ENCODE results near the gene NCCRP1. TPM values are rescaled to one million over a fixed set of nuclear protein-coding genes. Genes with fewer than 3 reads are reported as not detected.

Gene NCCRP1
- total and polyA plus RNA-seq, 2 donors (not counting 1 experiment from before 2014, with no cell fraction given): not detected

DNA sequence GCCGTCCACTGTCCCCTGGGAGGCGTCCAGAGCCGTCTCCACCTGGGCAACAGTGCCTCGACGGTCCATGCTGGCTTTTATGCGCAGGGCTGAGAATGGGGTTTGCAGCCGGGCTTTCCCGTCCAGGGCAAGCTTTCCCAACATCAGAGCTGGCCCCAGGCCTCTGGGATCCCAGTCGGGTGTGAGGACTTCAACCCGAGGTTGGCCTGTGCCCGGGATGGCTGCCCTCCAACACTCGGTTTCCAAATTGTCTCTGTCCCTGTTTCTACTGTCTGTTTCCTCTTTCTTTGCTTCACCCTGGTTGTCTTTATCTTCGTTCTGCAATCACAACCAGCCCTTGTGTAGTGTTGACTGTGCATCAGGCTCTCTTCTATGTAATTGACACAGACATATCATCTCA lies 52.0 kb downstream of the NCCRP1 start, which contains the start of gene IFNL4:
IFNL4 (minus strand) TSS at position 51 of the 400 bp plus-strand sequence.
- no peak within 1 kb of the TSS for H3K4me2 ChIP-seq (ENCODE audit: extremely low read depth, insufficient read depth, low read length)

DNA sequence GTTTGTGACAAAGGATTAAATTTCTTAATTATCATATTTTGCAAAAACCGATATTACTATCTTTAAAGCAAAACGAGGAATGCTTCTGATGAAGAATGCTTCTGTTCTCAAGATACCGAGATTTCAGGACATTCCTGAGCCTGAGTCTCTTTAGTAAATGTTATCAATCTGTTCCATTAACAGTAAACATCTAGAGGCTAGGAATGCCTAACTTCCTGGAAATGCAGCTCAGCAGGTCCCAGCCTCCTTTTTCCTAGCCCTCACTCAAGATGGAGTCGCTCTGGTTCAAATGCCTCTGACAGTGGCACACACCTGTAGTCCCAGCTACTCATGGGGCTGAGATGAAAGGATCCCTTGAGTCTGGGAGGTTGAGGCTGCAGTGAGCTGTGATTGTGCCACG lies 54.3 kb downstream of the NCCRP1 start:
- Histone ChIP-seq H3K27ac (ENCODE audit: insufficient read depth, low read length) (no peak overlapping the region), H3K36me3 (ENCODE audit: control insufficient read depth, insufficient read depth, low read length) (no peaks in the 10 kb centered on the region), H4K20me1 (ENCODE audit: control insufficient read depth, extremely low read depth, insufficient read depth, low read length) (no peaks in the 10 kb centered on the region), H3K27me3 (ENCODE audit: control insufficient read depth, insufficient read depth, low read length) (peaks cover 33% of the 10 kb centered on the region), H3K4me2 (ENCODE audit: extremely low read depth, insufficient read depth, low read length) (no peak overlapping the region), H3K9ac (ENCODE audit: insufficient read depth, low read length) (no peak overlapping the region), H3K4me3 (replicated peaks in 1 of 4; ENCODE audit: control extremely low read depth in 1 of 4, insufficient read depth in 1 of 4, low read depth in 3 of 4, low read length in 4 of 4) (no peak overlapping the region), H3K9me3 (ENCODE audit: control insufficient read depth, insufficient read depth, low read depth, low read length) (no peaks in the 10 kb centered on the region), H3K4me1 (ENCODE audit: control insufficient read depth, extremely low read depth, insufficient read depth, low read length) (no peaks in the 10 kb centered on the region), H2AFZ (ENCODE audit: low read length) (no peak overlapping the region), H3K79me2 (ENCODE audit: control insufficient read depth, insufficient read depth, low read length) (no peaks in the 10 kb centered on the region)
- no peak for DNase-seq (ENCODE audit: low read depth in 2 of 2)
- TF ChIP-seq EZH2 (IDR thresholded peaks at IDR 0.05; ENCODE audit: low read length, missing control alignments): no peak
- TF ChIP-seq, protein P1, sequence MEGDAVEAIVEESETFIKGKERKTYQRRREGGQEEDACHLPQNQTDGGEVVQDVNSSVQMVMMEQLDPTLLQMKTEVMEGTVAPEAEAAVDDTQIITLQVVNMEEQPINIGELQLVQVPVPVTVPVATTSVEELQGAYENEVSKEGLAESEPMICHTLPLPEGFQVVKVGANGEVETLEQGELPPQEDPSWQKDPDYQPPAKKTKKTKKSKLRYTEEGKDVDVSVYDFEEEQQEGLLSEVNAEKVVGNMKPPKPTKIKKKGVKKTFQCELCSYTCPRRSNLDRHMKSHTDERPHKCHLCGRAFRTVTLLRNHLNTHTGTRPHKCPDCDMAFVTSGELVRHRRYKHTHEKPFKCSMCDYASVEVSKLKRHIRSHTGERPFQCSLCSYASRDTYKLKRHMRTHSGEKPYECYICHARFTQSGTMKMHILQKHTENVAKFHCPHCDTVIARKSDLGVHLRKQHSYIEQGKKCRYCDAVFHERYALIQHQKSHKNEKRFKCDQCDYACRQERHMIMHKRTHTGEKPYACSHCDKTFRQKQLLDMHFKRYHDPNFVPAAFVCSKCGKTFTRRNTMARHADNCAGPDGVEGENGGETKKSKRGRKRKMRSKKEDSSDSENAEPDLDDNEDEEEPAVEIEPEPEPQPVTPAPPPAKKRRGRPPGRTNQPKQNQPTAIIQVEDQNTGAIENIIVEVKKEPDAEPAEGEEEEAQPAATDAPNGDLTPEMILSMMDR (conservative IDR thresholded peaks at IDR 0.05 in 1 of 2, IDR thresholded peaks at IDR 0.05 in 1 of 2; ENCODE audit: low read depth in 1 of 2, low read length in 2 of 2): no peak

More for the DNA sequence above, 52.0 kb downstream of the NCCRP1 start, which contains the start of gene IFNL4:
- no peaks in the 10 kb centered on the region for H3K79me2 ChIP-seq (ENCODE audit: control insufficient read depth, insufficient read depth, low read length)
- H3K27me3 ChIP-seq (ENCODE audit: control insufficient read depth, insufficient read depth, low read length): peaks cover 30% of the 10 kb centered on the region
- H3K36me3 ChIP-seq (ENCODE audit: control insufficient read depth, insufficient read depth, low read length): no peaks in the 10 kb centered on the region
- no peaks in the 10 kb centered on the region for H3K9me3 ChIP-seq (ENCODE audit: control insufficient read depth, insufficient read depth, low read depth, low read length)
- H3K4me3 ChIP-seq (replicated peaks in 1 of 4; ENCODE audit: control extremely low read depth in 1 of 4, insufficient read depth in 1 of 4, low read depth in 3 of 4, low read length in 4 of 4): no peak within 1 kb of the TSS
- H2AFZ ChIP-seq (ENCODE audit: low read length): no peak within 1 kb of the TSS
- no peak for DNase-seq (ENCODE audit: low read depth in 2 of 2)
- TF ChIP-seq, protein P1 (conservative IDR thresholded peaks at IDR 0.05 in 1 of 2, IDR thresholded peaks at IDR 0.05 in 1 of 2; ENCODE audit: low read depth in 1 of 2, low read length in 2 of 2): no peak
- no peak for TF ChIP-seq EZH2 (IDR thresholded peaks at IDR 0.05; ENCODE audit: low read length, missing control alignments)
- no peaks in the 10 kb centered on the region for H3K4me1 ChIP-seq (ENCODE audit: control insufficient read depth, extremely low read depth, insufficient read depth, low read length)
- H3K9ac ChIP-seq (ENCODE audit: insufficient read depth, low read length): no peak within 1 kb of the TSS
- no peak within 1 kb of the TSS for H3K27ac ChIP-seq (ENCODE audit: insufficient read depth, low read length)
- no peaks in the 10 kb centered on the region for H4K20me1 ChIP-seq (ENCODE audit: control insufficient read depth, extremely low read depth, insufficient read depth, low read length)

Other genes with a start within 250 kb of the NCCRP1 start
- gene FBXO17, start 221.2 kb upstream of the NCCRP1 start, total RNA-seq: 25.8 and 26.7 TPM in 2 replicates
- gene FBXO17, start 221.2 kb upstream of the NCCRP1 start, polyA plus RNA-seq: 9.8 and 10.2 TPM in 2 replicates
- gene FBXO27, start 164.4 kb upstream of the NCCRP1 start, total RNA-seq: 3.6 and 3.9 TPM in 2 replicates
- 0.83 and 1.6 TPM in 2 replicates for gene FBXO27, start 164.4 kb upstream of the NCCRP1 start, polyA plus RNA-seq
- gene ACP7, start 112.6 kb upstream of the NCCRP1 start, total RNA-seq: not detected in 2 replicates
- gene ACP7, start 112.6 kb upstream of the NCCRP1 start, polyA plus RNA-seq: 0.02 TPM in 1 of 2 replicates, not detected in the other
- gene PAK4, start 71.2 kb upstream of the NCCRP1 start, total RNA-seq: 2.8 and 4.6 TPM in 2 replicates
- gene PAK4, start 71.2 kb upstream of the NCCRP1 start, polyA plus RNA-seq: 8.4 and 17.7 TPM in 2 replicates
- not detected in 2 replicates for gene SYCN, start 7.3 kb downstream of the NCCRP1 start, total RNA-seq
- not detected in 2 replicates for gene SYCN, start 7.3 kb downstream of the NCCRP1 start, polyA plus RNA-seq
- not detected in 2 replicates for gene IFNL3, start 48.0 kb downstream of the NCCRP1 start, total RNA-seq
- not detected in 2 replicates for gene IFNL3, start 48.0 kb downstream of the NCCRP1 start, polyA plus RNA-seq
- gene IFNL4, start 51.9 kb downstream of the NCCRP1 start, total RNA-seq: not detected in 2 replicates
- gene IFNL4, start 51.9 kb downstream of the NCCRP1 start, polyA plus RNA-seq: not detected in 2 replicates
- not detected in 2 replicates for gene IFNL2, start 71.4 kb downstream of the NCCRP1 start, total RNA-seq
- not detected in 2 replicates for gene IFNL2, start 71.4 kb downstream of the NCCRP1 start, polyA plus RNA-seq
- not detected in 2 replicates for gene IFNL1, start 99.4 kb downstream of the NCCRP1 start, total RNA-seq
- not detected in 2 replicates for gene IFNL1, start 99.4 kb downstream of the NCCRP1 start, polyA plus RNA-seq
- under 0.01 TPM in 2 replicates for gene LRFN1, start 123.9 kb downstream of the NCCRP1 start, total RNA-seq
- gene LRFN1, start 123.9 kb downstream of the NCCRP1 start, polyA plus RNA-seq: 0.06 TPM in 1 of 2 replicates, not detected in the other
- 0.51 and 0.99 TPM in 2 replicates for gene GMFG, start 139.1 kb downstream of the NCCRP1 start, total RNA-seq
- gene GMFG, start 139.1 kb downstream of the NCCRP1 start, polyA plus RNA-seq: 8.1 and 25.0 TPM in 2 replicates
- gene SAMD4B, start 145.5 kb downstream of the NCCRP1 start, total RNA-seq: 30.6 and 39.1 TPM in 2 replicates
- gene SAMD4B, start 145.5 kb downstream of the NCCRP1 start, polyA plus RNA-seq: 33.0 and 48.8 TPM in 2 replicates
- gene PAF1, start 194.1 kb downstream of the NCCRP1 start, total RNA-seq: 38.8 and 46.4 TPM in 2 replicates
- 65.5 and 87.2 TPM in 2 replicates for gene PAF1, start 194.1 kb downstream of the NCCRP1 start, polyA plus RNA-seq
- 15.4 and 23.0 TPM in 2 replicates for gene MED29, start 194.4 kb downstream of the NCCRP1 start, total RNA-seq
- gene MED29, start 194.4 kb downstream of the NCCRP1 start, polyA plus RNA-seq: 28.9 and 37.0 TPM in 2 replicates
- 3.1 and 5.6 TPM in 2 replicates for gene ZFP36, start 209.9 kb downstream of the NCCRP1 start, total RNA-seq
- gene ZFP36, start 209.9 kb downstream of the NCCRP1 start, polyA plus RNA-seq: 11.4 and 37.3 TPM in 2 replicates
- gene PLEKHG2, start 215.7 kb downstream of the NCCRP1 start, total RNA-seq: 12.1 and 13.7 TPM in 2 replicates
- gene PLEKHG2, start 215.7 kb downstream of the NCCRP1 start, polyA plus RNA-seq: 10.1 and 13.1 TPM in 2 replicates
- gene RPS16, start 239.0 kb downstream of the NCCRP1 start, total RNA-seq: 149 and 271 TPM in 2 replicates
- gene RPS16, start 239.0 kb downstream of the NCCRP1 start, polyA plus RNA-seq: 1,704 and 1,950 TPM in 2 replicates
- gene SUPT5H, start 248.6 kb downstream of the NCCRP1 start, total RNA-seq: 46.0 and 50.2 TPM in 2 replicates
- 77.8 and 87.2 TPM in 2 replicates for gene SUPT5H, start 248.6 kb downstream of the NCCRP1 start, polyA plus RNA-seq